Stimulated activated CD8-positive, alpha-beta memory T cell treated with anti-CD3 and anti-CD28 coated beads, Interleukin-15, amount 100 ng/mL, for 24 hours (primary cell): ENCODE measurements around the gene FXYD2.
A peak's percentile ranks its signal among the peaks of the same experiment; 100 is the strongest.

Experiments used
- DNase-seq: peaks from one replicate; pipeline ENCODE4 v3.0.0-alpha.2; 2020; ENCODE audit warnings: low read depth

FXYD2 gene

DNA sequence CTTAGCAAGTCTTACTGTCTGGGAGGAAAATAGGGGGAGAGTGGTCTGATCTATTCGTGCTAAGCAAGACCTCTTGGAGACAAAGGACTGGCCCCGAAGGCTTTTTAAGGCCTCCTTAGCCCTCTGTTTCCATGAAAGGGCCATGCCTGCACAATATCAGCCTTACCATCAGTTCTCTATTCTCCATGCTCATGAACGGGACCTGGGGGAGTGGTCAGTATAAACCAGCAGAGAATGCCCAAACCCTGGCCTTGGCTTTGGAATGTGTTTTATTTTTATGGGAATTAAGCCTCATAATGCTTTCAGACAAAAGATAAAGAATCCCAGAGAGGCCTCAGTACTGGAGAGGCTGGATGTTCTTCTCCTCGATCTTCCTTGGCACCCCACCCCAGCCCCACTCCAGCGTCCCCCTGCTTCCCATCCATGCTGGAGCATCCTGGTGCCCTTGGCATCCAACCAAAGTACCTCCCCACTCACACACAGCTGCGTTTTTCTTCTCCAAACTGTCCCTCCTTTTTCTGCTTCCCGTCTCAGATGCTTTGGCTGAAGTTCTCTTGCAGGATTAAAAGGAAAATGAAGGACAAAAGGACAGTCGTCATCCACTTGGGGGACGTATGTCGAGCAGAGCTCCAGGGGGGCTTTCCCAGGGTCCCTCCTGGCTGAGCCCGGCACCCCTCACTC is 33.3 kb upstream of the FXYD2 start:
- DNase-seq = no peak

DNA sequence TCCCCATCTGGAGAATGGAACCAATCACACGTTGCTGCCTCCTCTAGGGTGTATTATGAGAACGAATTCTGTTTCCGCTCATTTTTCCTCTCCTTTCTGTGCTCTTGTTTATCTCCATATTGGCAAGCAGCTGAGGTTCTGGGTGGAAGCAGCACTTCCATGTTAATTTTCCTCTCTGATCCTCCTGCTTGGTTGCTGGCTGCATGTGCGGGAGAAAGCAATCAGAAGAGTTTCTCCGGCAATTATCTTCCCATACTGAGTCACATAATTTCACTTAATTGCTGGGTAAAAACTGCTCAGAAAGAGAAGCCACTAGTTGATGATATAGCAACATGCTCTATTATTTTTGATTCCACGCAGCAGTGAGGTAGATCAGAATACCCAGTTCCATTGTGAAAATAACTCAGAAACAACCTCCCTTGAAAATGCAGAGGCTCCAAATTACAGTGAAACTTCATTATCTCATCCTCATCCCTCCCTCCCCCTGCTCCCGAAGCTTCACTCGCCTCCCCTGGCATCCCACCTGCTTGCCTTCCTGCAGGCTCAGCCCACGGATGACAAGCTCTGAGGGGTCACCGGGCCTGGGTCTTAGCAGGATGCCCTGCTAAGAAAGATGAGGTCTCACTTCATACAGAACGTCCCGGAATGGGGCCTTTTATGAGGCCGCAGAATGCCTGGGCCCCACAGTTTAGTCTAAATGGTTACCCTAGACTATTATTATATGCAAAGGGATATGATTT is 31.5 kb upstream of the FXYD2 start:
- no peak for DNase-seq

DNA sequence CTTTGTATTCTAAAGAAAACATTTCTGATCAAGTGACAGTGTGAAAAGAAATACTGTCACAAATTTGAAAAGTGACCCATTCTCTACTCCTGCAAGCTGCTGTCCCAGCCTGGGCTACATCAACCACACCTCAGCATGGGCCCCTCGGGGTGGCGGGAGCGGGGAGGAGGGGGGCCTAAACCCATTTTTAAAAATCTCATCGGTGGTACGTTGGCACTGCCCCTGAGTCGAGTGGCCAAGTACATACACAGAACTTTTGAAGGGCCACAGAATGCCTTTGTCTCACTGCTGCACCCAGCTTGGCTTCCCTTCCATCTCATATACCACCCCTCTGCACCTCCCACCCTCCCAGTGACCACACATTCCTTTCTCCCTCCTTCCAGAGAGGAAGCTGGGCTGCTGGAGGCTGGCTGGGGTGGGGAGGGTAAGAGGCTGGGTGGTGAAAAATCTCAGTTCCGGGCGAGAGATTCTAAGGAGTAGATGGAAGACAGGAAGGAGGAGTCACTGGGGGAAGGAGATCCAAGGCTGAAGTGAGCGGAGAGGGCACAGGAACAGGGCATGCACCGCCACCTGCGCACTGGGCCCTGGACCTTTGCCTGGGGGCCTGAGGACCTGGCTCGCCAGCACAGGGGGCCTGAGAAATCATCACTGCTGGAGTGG is 30.8 kb upstream of the FXYD2 start:
- no peak for DNase-seq

DNA sequence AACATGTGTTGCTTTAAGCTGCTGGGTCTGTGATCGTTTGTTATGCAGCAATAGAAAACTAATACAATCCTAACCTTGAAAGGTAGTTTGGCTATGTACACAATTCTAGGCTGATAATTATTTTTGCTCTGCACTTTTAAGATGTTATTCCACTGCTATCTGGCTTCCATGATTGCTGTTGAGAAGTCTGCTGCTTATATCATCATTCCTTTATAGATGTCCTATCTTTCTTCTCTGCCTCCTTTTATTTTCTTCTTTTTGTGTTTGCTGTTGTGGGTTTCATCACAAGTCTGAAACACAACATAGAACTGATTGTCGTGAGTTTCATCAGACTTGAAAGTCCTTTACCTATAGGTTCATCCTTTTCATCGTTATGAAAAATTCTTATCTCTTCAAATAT is 27.8 kb upstream of the FXYD2 start:
- DNase-seq = no peak

GRCh38 chr11:117851852-117852251 is 27.3 kb upstream of the FXYD2 start:
- no peak for DNase-seq

GRCh38 chr11:117851106-117851505 is 26.6 kb upstream of the FXYD2 start:
- DNase-seq = no peak

DNA sequence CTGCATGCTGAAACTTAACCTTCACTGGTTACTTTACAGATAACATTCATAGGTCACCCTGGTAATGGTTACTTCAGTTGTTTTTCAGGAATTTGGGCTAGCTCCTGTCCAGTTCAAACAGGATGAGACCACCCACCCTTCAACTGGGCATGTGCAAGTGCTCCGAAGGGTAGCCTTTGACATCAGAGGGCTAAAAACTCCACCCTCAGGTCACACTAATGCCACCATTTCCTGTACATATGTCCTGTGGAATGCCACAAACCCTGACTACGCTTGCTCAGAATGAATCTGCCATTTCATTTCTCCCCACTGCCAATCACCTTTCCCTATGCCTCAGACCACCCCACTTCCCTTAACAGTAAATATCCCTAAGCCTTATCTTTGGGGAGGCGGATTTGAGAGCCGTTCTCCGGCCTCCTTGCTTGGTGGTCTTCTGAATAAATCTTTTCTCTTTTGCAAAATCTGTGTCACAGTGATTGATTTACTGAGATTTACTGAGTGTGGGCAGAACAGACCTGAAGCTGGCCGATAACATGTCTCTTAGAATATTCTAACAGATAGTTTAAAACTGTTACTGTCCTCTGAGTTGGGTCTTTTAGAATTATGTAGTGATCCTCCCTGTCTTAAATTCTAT is 25.4 kb upstream of the FXYD2 start:
- no peak for DNase-seq

- DNase-seq = peak; percentile 77
Measured at GRCh38 chr11:117843666-117844484, 19.3 kb upstream of the FXYD2 start.

GRCh38 chr11:117842131-117842941 is 17.8 kb upstream of the FXYD2 start:
- DNase-seq = no peak

GRCh38 chr11:117841551-117842031 is 17.0 kb upstream of the FXYD2 start:
- DNase-seq = no peak

DNA sequence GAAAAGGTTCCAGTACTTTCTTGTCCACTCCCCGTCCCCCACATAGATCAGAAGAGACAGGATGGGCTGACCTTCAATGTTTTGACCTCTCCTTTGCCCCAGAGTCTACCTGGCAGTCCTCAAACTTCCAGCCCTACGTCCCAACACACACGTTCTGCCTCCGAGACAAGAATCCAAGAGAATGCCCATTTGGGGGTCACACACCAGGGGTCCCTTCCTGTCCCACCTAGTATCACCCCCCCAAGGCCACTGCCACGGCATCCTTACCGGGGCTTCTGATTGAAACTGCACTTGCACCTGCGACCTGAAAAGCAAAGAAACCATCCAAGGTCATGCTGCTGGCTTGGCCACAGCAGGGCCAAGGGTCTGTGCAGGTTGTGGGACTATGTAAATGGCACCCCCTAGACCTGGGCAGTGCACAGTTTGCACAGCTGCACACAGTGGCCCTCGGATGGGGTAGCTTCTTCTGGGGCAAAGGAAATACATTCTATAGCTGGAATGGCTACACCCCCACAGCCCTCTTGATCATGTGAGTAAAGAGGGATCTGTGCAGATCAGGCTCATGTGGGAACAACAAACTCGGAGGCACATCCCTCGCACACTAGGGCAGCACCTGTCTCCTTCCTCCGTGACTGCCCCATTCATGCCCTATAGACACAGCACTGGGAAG is 16.5 kb upstream of the FXYD2 start:
- no peak for DNase-seq

- DNase-seq = no peak
Measured at GRCh38 chr11:117839936-117840813, 15.6 kb upstream of the FXYD2 start.

- no peak for DNase-seq
Measured at GRCh38 chr11:117839380-117839881, 14.9 kb upstream of the FXYD2 start.

DNA sequence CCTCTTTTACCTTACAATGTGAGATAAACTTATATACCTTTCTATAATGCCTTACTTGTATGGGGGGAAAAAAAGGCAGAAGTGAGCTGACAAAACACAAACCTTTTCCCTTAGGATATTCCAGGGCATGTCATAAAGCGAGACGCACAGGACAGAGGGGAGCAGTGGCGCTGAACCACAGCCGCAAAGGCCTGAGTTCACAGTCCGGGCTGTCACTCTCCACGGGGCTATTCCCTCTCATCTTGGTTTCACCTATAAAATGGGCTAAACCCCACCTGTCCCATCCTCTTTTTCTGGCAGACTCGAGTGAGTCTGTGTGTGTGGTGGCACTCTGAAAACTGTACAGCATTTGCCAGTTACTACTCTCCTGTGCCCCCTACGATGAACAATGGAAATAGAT is 14.4 kb upstream of the FXYD2 start:
- DNase-seq = no peak

DNA sequence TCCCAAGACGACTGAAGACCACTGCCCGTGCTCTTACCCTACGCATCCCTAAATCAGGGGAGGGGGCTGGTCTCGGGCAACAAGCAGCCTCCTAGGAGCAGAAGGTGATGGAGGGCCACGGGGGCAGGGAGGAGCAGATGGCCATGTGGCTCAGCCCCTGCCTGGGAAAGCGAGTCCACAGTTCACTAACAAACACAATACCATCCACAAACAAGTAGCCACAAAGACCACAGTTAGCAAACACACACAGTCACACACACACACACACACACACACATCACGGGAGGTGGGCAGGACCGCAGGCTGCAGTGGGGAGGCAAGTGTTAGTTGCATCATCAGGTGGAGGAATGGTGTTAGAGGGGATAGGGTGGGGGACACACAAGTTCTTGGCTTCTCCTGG is 13.2 kb upstream of the FXYD2 start:
- no peak for DNase-seq

GRCh38 chr11:117837070-117837776 is 12.7 kb upstream of the FXYD2 start:
- DNase-seq = no peak

DNA sequence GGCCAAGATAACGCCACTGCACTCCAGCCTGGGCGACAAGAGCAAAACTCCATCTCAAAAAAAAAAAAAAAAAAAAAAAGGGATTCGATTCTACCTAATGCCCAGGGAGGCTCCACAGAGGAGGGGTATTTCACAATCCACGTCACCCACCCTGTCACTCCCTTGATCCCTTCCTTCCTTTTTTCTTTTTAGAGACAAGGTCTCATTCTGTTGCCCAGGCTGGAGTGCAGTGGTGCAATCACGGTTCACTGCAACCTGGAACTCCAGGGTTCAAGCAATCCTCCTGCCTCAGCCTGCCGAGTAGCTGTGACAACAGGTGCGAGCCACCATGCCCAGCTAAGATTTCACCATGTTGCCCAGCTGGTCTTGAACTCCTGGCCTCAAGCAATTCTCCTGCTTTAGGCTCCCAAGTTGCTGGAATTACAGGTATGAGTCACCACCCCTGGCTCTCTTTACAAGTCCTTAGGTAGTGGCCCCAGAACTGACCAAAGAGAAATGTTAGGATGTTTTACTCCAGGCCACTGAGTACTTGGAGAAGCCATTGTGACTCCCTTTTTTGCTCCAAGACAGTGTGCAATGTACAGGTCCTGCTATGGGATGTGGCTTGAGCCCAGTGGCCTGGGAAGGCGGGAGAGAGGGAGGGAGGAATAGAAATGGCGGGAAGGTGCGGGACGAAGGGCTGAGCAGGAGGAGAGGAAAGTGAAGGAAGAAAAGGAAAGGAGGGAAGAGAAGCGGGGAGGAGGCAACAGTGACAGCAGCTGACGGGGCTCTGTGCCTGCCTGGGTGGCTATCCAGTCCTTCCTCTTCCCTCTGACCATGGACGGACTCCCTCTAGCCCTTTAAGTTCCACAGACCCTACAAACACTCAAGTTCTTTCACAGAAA is 11.8 kb upstream of the FXYD2 start:
- DNase-seq = no peak
